GM10266 (cell line): ENCODE measurements around the gene PEX14.

ENCODE experiments used
- DNase-seq: peaks from one replicate; pipeline ENCODE4 v3.0.0; 2012; ENCODE audit errors: extremely low spot score
- TF ChIP-seq, protein P1 (sequence below): IDR thresholded peaks from 2 replicates; pipeline ENCODE4 v1.5.1; 2012; ENCODE audit warnings: mild to moderate bottlenecking, low read depth; ENCODE audit not compliant: control insufficient read depth, insufficient read depth; ENCODE audit errors: missing control alignments

PEX14 gene

DNA sequence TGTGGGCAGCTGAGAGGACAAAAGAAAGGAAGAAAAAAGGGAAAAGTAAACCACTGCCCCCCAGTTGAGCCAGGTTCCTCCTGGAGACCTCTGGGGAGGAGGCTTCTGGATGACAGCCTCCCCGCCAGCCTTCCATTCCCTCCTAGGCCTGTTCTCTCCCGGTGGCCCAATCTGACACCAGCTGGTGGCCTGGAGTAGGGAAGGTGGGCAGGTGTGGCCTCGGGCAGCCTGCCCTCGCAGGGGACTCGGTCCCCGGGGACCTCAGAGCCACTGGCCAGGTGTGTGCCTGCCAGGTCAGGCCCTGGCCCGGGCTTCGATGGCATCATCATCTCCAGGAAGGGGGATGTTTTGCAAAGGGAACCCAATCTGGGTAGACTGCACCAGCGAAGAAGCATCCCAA, 162.7 kb downstream of the PEX14 start:
- TF ChIP-seq, protein P1, sequence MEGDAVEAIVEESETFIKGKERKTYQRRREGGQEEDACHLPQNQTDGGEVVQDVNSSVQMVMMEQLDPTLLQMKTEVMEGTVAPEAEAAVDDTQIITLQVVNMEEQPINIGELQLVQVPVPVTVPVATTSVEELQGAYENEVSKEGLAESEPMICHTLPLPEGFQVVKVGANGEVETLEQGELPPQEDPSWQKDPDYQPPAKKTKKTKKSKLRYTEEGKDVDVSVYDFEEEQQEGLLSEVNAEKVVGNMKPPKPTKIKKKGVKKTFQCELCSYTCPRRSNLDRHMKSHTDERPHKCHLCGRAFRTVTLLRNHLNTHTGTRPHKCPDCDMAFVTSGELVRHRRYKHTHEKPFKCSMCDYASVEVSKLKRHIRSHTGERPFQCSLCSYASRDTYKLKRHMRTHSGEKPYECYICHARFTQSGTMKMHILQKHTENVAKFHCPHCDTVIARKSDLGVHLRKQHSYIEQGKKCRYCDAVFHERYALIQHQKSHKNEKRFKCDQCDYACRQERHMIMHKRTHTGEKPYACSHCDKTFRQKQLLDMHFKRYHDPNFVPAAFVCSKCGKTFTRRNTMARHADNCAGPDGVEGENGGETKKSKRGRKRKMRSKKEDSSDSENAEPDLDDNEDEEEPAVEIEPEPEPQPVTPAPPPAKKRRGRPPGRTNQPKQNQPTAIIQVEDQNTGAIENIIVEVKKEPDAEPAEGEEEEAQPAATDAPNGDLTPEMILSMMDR: no peak
- no peak for DNase-seq

- no peak for DNase-seq
- TF ChIP-seq, protein P1: no peak
Observed at GRCh38 chr1:10637834-10638558, 163.2 kb downstream of the PEX14 start.

DNA sequence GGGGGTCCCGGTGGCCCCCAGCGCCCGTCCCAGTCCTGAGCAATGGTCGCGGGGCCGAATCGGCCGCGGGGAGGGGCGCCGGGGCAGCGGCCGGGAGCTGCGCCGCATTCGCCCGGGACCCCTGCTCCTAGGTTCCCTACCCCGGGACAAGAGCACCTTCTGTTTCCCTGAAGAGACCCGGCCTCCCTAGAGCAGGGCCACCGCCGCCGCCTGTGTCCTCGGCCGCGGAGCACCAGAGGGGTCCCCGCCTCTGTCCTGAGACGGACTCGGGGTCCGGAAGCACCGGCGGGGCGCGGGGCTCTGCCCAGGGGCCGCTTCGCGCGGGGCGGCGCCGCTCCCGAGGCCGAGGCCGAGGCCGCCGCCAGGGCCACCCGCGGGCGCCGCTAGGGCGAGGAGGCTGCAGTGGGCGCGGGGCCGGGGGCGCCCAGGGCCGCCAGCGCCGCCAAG, 163.8 kb downstream of the PEX14 start:
- TF ChIP-seq, protein P1: no peak
- DNase-seq: no peak

DNA sequence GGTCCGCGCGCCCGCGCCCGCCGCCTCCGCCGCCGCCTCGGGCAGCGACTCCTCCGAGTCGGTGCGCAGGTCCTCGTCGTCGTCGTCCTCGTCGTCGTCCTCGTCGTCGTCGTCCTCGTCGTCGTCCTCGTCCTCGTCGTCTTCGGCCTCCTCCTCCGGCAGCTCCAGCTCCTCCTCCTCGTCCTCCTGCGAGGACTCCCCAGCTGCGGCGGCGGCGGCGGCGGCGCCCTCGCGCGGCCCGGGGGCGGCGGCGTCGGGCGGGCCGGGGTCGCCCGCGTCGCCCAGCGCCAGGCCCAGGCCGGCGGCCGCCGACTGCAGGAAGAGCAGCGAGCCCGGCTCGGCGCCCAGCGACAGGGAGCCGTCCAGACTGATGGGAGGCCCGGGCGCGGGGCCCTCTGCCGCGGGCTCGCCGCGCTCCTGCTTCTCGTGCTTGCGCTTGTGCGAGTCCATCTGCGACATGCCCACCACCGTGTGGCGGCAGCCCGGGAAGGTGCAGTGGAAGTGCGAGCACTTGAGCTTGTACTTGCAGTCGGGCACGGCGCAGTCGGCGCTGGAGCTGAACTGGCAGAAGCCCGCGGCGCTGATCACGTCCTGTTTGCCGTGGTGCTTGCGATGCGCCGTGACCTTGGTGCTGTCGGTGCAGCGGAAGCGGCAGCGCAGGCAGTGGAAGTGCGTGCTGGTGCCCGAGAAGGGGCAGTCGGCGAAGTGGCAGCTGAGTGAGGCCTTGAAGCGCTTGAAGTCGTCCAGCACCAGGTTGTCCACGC, 164.4 kb downstream of the PEX14 start:
- no peak for DNase-seq
- TF ChIP-seq, protein P1: no peak

- TF ChIP-seq, protein P1: no peak
- DNase-seq: no peak
Observed at GRCh38 chr1:10639775-10640578, 165.2 kb downstream of the PEX14 start.

- TF ChIP-seq, protein P1: no peak
- DNase-seq: no peak
Observed at GRCh38 chr1:10640843-10641553, 166.2 kb downstream of the PEX14 start.
